HFFc6 (cell line): ENCODE measurements around the gene PPP1R9A. TPM values are rescaled to one million over a fixed set of nuclear protein-coding genes. Genes with fewer than 3 reads are reported as not detected.
A peak's percentile ranks its signal among the peaks of the same experiment; 100 is the strongest.

ENCODE experiments used
- DNase-seq: peaks from one replicate; pipeline ENCODE4 v3.0.0-alpha.2; 2018
- H3K27ac Mint-ChIP-seq: 2 replicates; pipeline ENCODE4 v1.8.0; 2020; ENCODE audit warnings: mild to moderate bottlenecking, mixed read lengths
- H3K27me3 Mint-ChIP-seq: 2 replicates; pipeline ENCODE4 v1.8.0; 2021; ENCODE audit warnings: mild to moderate bottlenecking, moderate library complexity, mixed read lengths; ENCODE audit not compliant: insufficient read depth
- H3K36me3 Mint-ChIP-seq: 2 replicates; pipeline ENCODE4 v1.8.0; 2021; ENCODE audit warnings: low read depth, mixed read lengths
- H3K4me1 Mint-ChIP-seq: 2 replicates; pipeline ENCODE4 v1.8.0; 2020; ENCODE audit warnings: low read depth, mixed read lengths
- H3K4me3 Mint-ChIP-seq: 2 replicates; pipeline ENCODE4 v1.8.0; 2020; ENCODE audit warnings: mild to moderate bottlenecking, moderate library complexity, mixed read lengths
- H3K9me3 Mint-ChIP-seq: 2 replicates; pipeline ENCODE4 v1.8.0; 2020; ENCODE audit warnings: mild to moderate bottlenecking, mixed read lengths
- total RNA-seq, 6 experiments: library from RNA; stranded (reverse); fragmentation: NEBNext Ultra II Directional; extraction: Animal tissue kit (Norgen Biotek cat#: 25700); gene quantifications; 2 replicates in 1 of 6; 3 replicates in 5 of 6; pipeline ENCODE4 v1.2.3, GENCODE V29; 2021
- TF ChIP-seq, protein P1 (sequence below): fragments of 200-600 bp; sonication (generic); IDR thresholded peaks from 2 replicates; pipeline ENCODE4 v1.5.0; 2021; ENCODE audit warnings: antibody characterized with exemption, mild to moderate bottlenecking

The PPP1R9A gene
- total RNA-seq, 6 experiments from 2014 or later: not detected

DNA sequence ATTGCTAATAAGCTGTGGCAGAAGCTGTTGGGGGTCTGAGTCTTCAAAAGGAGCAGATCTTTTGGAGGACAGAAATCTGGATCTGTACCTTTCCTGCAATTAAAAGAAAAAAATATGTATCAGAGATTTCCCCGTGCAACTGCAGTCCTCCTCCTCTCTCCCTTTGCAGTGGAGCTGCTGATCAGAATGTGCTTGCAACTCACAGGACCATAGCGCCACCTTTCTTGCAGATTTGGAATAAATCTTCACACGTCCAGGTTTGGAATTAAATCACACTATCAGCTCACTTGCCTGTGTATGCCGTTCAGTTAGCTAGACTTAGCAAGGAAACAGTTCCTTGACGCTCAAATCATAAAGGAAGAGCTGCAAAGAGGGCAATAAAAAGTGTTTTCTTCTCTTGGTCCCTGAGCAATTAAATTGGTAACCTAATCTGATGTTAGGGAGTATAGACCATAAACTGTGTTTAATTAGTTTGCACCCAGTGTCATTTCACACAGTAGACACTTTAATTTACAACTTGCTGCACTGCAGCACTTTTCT lies 339.5 kb downstream of the PPP1R9A start:
- Mint-ChIP-seq H3K9me3 (no peaks in the 10 kb centered on the region), H3K27ac (no peak overlapping the region), H3K4me3 (no peak overlapping the region), H3K4me1 (peaks cover 6% of the 10 kb centered on the region; the same call in 1 of the 2 replicates), H3K27me3 (peaks cover 2% of the 10 kb centered on the region), H3K36me3 (no peaks in the 10 kb centered on the region)
- TF ChIP-seq, protein P1, sequence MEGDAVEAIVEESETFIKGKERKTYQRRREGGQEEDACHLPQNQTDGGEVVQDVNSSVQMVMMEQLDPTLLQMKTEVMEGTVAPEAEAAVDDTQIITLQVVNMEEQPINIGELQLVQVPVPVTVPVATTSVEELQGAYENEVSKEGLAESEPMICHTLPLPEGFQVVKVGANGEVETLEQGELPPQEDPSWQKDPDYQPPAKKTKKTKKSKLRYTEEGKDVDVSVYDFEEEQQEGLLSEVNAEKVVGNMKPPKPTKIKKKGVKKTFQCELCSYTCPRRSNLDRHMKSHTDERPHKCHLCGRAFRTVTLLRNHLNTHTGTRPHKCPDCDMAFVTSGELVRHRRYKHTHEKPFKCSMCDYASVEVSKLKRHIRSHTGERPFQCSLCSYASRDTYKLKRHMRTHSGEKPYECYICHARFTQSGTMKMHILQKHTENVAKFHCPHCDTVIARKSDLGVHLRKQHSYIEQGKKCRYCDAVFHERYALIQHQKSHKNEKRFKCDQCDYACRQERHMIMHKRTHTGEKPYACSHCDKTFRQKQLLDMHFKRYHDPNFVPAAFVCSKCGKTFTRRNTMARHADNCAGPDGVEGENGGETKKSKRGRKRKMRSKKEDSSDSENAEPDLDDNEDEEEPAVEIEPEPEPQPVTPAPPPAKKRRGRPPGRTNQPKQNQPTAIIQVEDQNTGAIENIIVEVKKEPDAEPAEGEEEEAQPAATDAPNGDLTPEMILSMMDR: peak; percentile 80
- peak; percentile 63 for DNase-seq

DNA sequence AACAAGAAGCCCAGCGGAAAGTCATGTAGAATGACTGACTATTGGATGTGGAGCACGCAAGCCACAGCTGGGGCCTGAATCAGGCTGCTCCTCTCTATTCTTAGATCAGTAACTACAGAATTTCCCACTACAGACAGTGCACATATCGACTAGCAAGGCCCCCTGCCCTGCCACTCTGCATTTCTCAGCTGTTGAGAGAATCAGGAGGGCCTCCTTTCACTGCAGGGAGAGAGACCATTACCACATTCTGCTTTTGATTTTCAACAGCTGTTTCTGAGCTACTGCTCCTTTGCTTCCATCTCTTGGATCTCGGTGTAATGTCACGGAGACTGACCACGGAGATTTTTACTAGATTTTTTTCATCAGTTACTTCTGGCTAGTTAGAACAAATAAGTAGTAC lies 343.2 kb downstream of the PPP1R9A start:
- peaks cover 2% of the 10 kb centered on the region for H3K27me3 Mint-ChIP-seq

DNA sequence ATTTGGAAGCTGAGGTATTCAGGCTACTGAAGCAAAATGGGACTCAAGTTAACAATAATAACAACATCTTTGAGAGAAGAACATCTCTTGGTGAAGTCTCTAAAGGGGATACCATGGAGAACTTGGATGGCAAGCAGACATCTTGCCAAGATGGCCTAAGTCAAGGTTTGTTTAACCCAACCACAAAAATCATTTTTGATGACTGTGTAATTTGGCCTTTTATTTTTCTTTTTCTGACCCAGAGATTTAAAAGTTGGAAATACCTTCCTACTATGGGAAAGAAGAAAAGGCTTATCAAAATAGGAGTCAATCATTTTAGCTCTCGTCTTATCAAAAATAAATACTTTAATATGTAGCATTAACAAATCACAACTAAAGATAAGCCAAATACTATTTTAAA lies 344.6 kb downstream of the PPP1R9A start:
- no peak for DNase-seq
- Mint-ChIP-seq H3K36me3 (no peaks in the 10 kb centered on the region), H3K4me1 (peaks cover under 1% of the 10 kb centered on the region; the same call in 1 of the 2 replicates), H3K4me3 (no peak overlapping the region), H3K27ac (no peak overlapping the region), H3K27me3 (no peaks in the 10 kb centered on the region), H3K9me3 (no peaks in the 10 kb centered on the region)
- TF ChIP-seq, protein P1: no peak

More for the DNA sequence above, 343.2 kb downstream of the PPP1R9A start:
- H3K4me1 Mint-ChIP-seq: peaks cover 6% of the 10 kb centered on the region; the same call in 1 of the 2 replicates
- no peak overlapping the region for H3K4me3 Mint-ChIP-seq
- no peaks in the 10 kb centered on the region for H3K36me3 Mint-ChIP-seq
- no peak for DNase-seq
- H3K9me3 Mint-ChIP-seq: no peaks in the 10 kb centered on the region
- H3K27ac Mint-ChIP-seq: no peak overlapping the region
- TF ChIP-seq, protein P1: no peak

DNA sequence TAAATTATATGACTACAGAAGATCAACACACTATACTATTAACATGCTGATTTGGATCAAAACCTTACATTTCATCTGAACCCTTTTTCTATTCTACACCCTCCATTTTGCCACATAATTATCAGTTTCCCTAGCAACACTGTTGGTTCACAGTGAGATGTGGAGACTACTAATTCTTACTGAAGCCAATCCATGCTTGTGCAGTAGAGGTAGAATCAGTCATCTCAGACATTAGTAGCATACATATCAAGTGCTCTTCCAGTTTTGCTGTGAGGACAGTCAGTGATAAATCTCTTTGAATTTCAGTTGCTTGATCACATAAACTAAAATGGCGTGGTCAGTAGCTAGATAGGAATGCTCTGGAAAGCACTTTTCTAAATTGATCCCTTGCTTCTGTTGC lies 346.6 kb downstream of the PPP1R9A start:
- no peaks in the 10 kb centered on the region for H3K9me3 Mint-ChIP-seq
- H3K4me3 Mint-ChIP-seq: no peak overlapping the region
- no peak overlapping the region for H3K27ac Mint-ChIP-seq
- no peaks in the 10 kb centered on the region for H3K27me3 Mint-ChIP-seq
- TF ChIP-seq, protein P1: no peak
- no peaks in the 10 kb centered on the region for H3K4me1 Mint-ChIP-seq
- no peaks in the 10 kb centered on the region for H3K36me3 Mint-ChIP-seq
- no peak for DNase-seq

DNA sequence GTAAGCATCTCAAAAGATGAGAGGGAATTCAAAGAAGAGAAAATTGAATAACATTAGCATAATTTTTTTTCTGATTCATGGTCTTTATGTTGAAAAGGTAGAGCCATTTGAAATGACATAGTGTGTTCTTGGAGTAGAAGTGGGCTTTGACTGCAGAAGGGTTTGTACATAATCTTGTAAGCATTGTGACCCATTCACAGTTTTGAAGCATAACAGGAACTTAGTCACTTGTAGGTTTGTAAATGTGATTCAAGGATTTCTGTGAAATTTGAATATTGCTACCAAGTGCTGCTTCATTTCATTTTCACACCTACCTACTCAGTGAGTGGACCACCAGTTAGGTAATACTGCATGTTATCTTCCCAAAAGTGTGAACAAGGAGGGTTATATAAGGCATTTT lies 348.3 kb downstream of the PPP1R9A start:
- H3K9me3 Mint-ChIP-seq: no peaks in the 10 kb centered on the region
- H3K27me3 Mint-ChIP-seq: no peaks in the 10 kb centered on the region
- H3K36me3 Mint-ChIP-seq: no peaks in the 10 kb centered on the region
- TF ChIP-seq, protein P1: no peak
- no peak for DNase-seq
- H3K27ac Mint-ChIP-seq: no peak overlapping the region
- no peak overlapping the region for H3K4me3 Mint-ChIP-seq
- no peaks in the 10 kb centered on the region for H3K4me1 Mint-ChIP-seq
